Neural progenitor cell (in vitro differentiated cells): Measurements from ENCODE around the gene LPCAT2. TPM values are rescaled to one million over a fixed set of nuclear protein-coding genes. Genes with fewer than 3 reads are reported as not detected.

ENCODE experiments used
- DNase-seq: peaks from one replicate; pipeline ENCODE4 v3.0.0-alpha.2; 2016; ENCODE audit warnings: low spot score
- H2AFZ ChIP-seq: fragments of 200-600 bp; sonication (generic); replicated peaks from 2 replicates; pipeline ENCODE4 v1.6.1; 2016; ENCODE audit warnings: antibody characterized with exemption
- H3F3A ChIP-seq: fragments of 200-600 bp; sonication (generic); 2 replicates; pipeline ENCODE4 v1.6.1; 2016; ENCODE audit warnings: antibody characterized with exemption, low read depth
- H3K27ac ChIP-seq: fragments of 200-600 bp; sonication (generic); 2 replicates; pipeline ENCODE4 v1.5.1; 2016; ENCODE audit warnings: mild to moderate bottlenecking
- H3K27me3 ChIP-seq: fragments of 200-600 bp; sonication (generic); 2 replicates; pipeline ENCODE4 v1.6.1; 2016; ENCODE audit warnings: mild to moderate bottlenecking, moderate library complexity
- H3K36me3 ChIP-seq: fragments of 200-600 bp; sonication (generic); 2 replicates; pipeline ENCODE4 v1.5.1; 2016
- H3K4me1 ChIP-seq: fragments of 200-600 bp; sonication (generic); 2 replicates; pipeline ENCODE4 v1.6.1; 2016; ENCODE audit warnings: mixed run types
- H3K4me2 ChIP-seq: fragments of 200-600 bp; sonication (generic); 2 replicates; pipeline ENCODE4 v1.6.1; 2016
- H3K4me3 ChIP-seq: fragments of 200-600 bp; sonication (generic); 2 replicates; pipeline ENCODE4 v1.5.1; 2016
- H3K79me2 ChIP-seq: fragments of 200-600 bp; sonication (generic); 2 replicates; pipeline ENCODE4 v1.6.1; 2016; ENCODE audit warnings: low read depth
- H3K9ac ChIP-seq: fragments of 200-600 bp; sonication (generic); 2 replicates; pipeline ENCODE4 v1.6.1; 2016
- H3K9me3 ChIP-seq: fragments of 200-600 bp; sonication (generic); 2 replicates; pipeline ENCODE4 v1.5.1; 2016; ENCODE audit warnings: low read depth
- H4K20me1 ChIP-seq: fragments of 200-600 bp; sonication (generic); 2 replicates; pipeline ENCODE4 v1.6.1; 2016; ENCODE audit warnings: low read depth
- H3K27ac Mint-ChIP-seq: 3 replicates; pipeline ENCODE4 v1.8.0; 2021; ENCODE audit warnings: mixed read lengths
- H3K27me3 Mint-ChIP-seq: 2 replicates; pipeline ENCODE4 v1.8.0; 2022; ENCODE audit warnings: low read depth, mild to moderate bottlenecking, inconsistent platforms, moderate library complexity, mixed read lengths; ENCODE audit not compliant: insufficient read depth
- H3K36me3 Mint-ChIP-seq: 3 replicates; pipeline ENCODE4 v1.8.0; 2021; ENCODE audit warnings: mixed read lengths
- H3K4me1 Mint-ChIP-seq: 3 replicates; pipeline ENCODE4 v1.8.0; 2021; ENCODE audit warnings: mixed read lengths
- H3K4me3 Mint-ChIP-seq: 3 replicates; pipeline ENCODE4 v1.8.0; 2021; ENCODE audit warnings: mild to moderate bottlenecking, moderate library complexity, mixed read lengths
- H3K9me3 Mint-ChIP-seq: 3 replicates; pipeline ENCODE4 v1.8.0; 2020; ENCODE audit warnings: mixed read lengths
- CTCF ChIP-seq: fragments of 200-600 bp; sonication (generic); IDR thresholded peaks from 2 replicates; pipeline ENCODE4 v1.5.1; 2017; ENCODE audit warnings: antibody characterized with exemption, mild to moderate bottlenecking
- EZH2 ChIP-seq: fragments of 200-600 bp; sonication (generic); IDR thresholded peaks from 2 replicates; pipeline ENCODE4 v1.6.1; 2017; ENCODE audit warnings: antibody characterized with exemption, mild to moderate bottlenecking, moderate library complexity
- EZH2phosphoT487 ChIP-seq: fragments of 200-600 bp; sonication (generic); IDR thresholded peaks from 2 replicates; pipeline ENCODE4 v1.6.1; 2017; ENCODE audit warnings: antibody characterized with exemption
- total RNA-seq: library from RNA; depleted of rRNA; stranded (reverse); fragments of >200 nt; gene quantifications from 2 replicates; pipeline ENCODE4 v1.2.3, GENCODE V29; 2015; ENCODE audit warnings: low replicate concordance

LPCAT2 gene
- total RNA-seq, 1 donor from 2014 or later, result 14.2 TPM

GRCh38 chr16:55597928-55598327 is 89.1 kb downstream of the LPCAT2 start:
- H2AFZ ChIP-seq, result no peak overlapping the region
- Mint-ChIP-seq H3K27me3 (no peaks in the 10 kb centered on the region), H3K36me3 (no peaks in the 10 kb centered on the region), H3K4me1 (peaks cover 5% of the 10 kb centered on the region), H3K4me3 (no peak overlapping the region), H3K9me3 (no peaks in the 10 kb centered on the region), H3K27ac (no peak overlapping the region)
- no peaks in the 10 kb centered on the region for H3K36me3 ChIP-seq
- no peaks in the 10 kb centered on the region for H3F3A ChIP-seq
- no peak overlapping the region for H3K27ac ChIP-seq
- peaks cover 12% of the 10 kb centered on the region for H3K4me1 ChIP-seq
- no peak overlapping the region for H3K4me3 ChIP-seq
- H3K9ac ChIP-seq, result no peak overlapping the region
- DNase-seq, result no peak
- H3K27me3 ChIP-seq, result no peaks in the 10 kb centered on the region
- H3K9me3 ChIP-seq, result no peaks in the 10 kb centered on the region
- TF ChIP-seq EZH2, result no peak
- no peak for TF ChIP-seq CTCF
- no peak for TF ChIP-seq EZH2phosphoT487
- no peaks in the 10 kb centered on the region for H3K79me2 ChIP-seq
- no peaks in the 10 kb centered on the region for H4K20me1 ChIP-seq
- H3K4me2 ChIP-seq, result no peak overlapping the region

GRCh38 chr16:55605754-55606336 is 97.0 kb downstream of the LPCAT2 start:
- Mint-ChIP-seq H3K4me3 (no peak overlapping the region), H3K9me3 (no peaks in the 10 kb centered on the region), H3K27ac (no peak overlapping the region), H3K36me3 (no peaks in the 10 kb centered on the region), H3K4me1 (no peaks in the 10 kb centered on the region), H3K27me3 (no peaks in the 10 kb centered on the region)
- Histone ChIP-seq H3K4me1 (no peaks in the 10 kb centered on the region), H3F3A (no peaks in the 10 kb centered on the region), H2AFZ (no peak overlapping the region), H3K4me2 (no peak overlapping the region), H3K4me3 (no peak overlapping the region), H3K27ac (no peak overlapping the region), H3K27me3 (no peaks in the 10 kb centered on the region), H4K20me1 (no peaks in the 10 kb centered on the region), H3K9ac (no peak overlapping the region), H3K79me2 (no peaks in the 10 kb centered on the region), H3K9me3 (no peaks in the 10 kb centered on the region), H3K36me3 (no peaks in the 10 kb centered on the region)
- no peak for TF ChIP-seq EZH2phosphoT487
- no peak for TF ChIP-seq CTCF
- TF ChIP-seq EZH2, result no peak
- no peak for DNase-seq

- H3K4me2 ChIP-seq, result no peak overlapping the region
- peaks cover 4% of the 10 kb centered on the region for H3K27me3 Mint-ChIP-seq
- H3K4me3 Mint-ChIP-seq, result no peak overlapping the region
- no peaks in the 10 kb centered on the region for H3K27me3 ChIP-seq
- peaks cover 9% of the 10 kb centered on the region for H3K9me3 Mint-ChIP-seq
- no peaks in the 10 kb centered on the region for H3K79me2 ChIP-seq
- TF ChIP-seq CTCF, result no peak
- no peak for TF ChIP-seq EZH2phosphoT487
- no peak for TF ChIP-seq EZH2
- H3K9ac ChIP-seq, result no peak overlapping the region
- DNase-seq, result no peak
- no peaks in the 10 kb centered on the region for H3K36me3 ChIP-seq
- no peaks in the 10 kb centered on the region for H4K20me1 ChIP-seq
- H3F3A ChIP-seq, result no peaks in the 10 kb centered on the region
- no peak overlapping the region for H3K4me3 ChIP-seq
- no peaks in the 10 kb centered on the region for H3K36me3 Mint-ChIP-seq
- H3K4me1 ChIP-seq, result no peaks in the 10 kb centered on the region
- no peak overlapping the region for H3K27ac Mint-ChIP-seq
- no peaks in the 10 kb centered on the region for H3K9me3 ChIP-seq
- H3K27ac ChIP-seq, result no peak overlapping the region
- H3K4me1 Mint-ChIP-seq, result no peaks in the 10 kb centered on the region
- H2AFZ ChIP-seq, result no peak overlapping the region
Measured at GRCh38 chr16:55613613-55614335, 104.9 kb downstream of the LPCAT2 start.
